IPS-20b (cell line): ENCODE measurements around the gene TTC7B.
"Not testable (repeated sequence)": the region's sequence is repeated elsewhere in the genome, so short reads cannot be mapped to it uniquely, and the experiment has no call there.

Experiments used
- H3K27ac ChIP-seq: one replicate; pipeline ENCODE4 v1.5.1; 2013; ENCODE audit warnings: low read length
- H3K27me3 ChIP-seq: 2 replicates; pipeline ENCODE4 v1.6.1; 2013; ENCODE audit warnings: mild to moderate bottlenecking, low read length, inconsistent platforms; ENCODE audit not compliant: insufficient read depth
- H3K36me3 ChIP-seq: 2 replicates; pipeline ENCODE4 v1.6.1; 2013; ENCODE audit warnings: low read depth, mild to moderate bottlenecking, inconsistent platforms, low read length, moderate library complexity; ENCODE audit not compliant: insufficient read depth
- H3K4me1 ChIP-seq: 2 replicates; pipeline ENCODE4 v1.6.1; 2013; ENCODE audit warnings: mild to moderate bottlenecking, control low read depth, inconsistent platforms, low read length, moderate library complexity; ENCODE audit not compliant: insufficient read depth
- H3K4me3 ChIP-seq: 2 replicates; pipeline ENCODE4 v1.5.1; 2013; ENCODE audit warnings: mild to moderate bottlenecking, low read length, inconsistent platforms
- H3K9ac ChIP-seq: 2 replicates; pipeline ENCODE4 v1.6.1; 2013; ENCODE audit warnings: low read depth, mild to moderate bottlenecking, inconsistent platforms, low read length, moderate library complexity
- H3K9me3 ChIP-seq: 2 replicates; pipeline ENCODE4 v1.6.1; 2013; ENCODE audit warnings: mild to moderate bottlenecking, low read depth, low read length, inconsistent platforms; ENCODE audit not compliant: insufficient read depth

TTC7B gene, protein sequence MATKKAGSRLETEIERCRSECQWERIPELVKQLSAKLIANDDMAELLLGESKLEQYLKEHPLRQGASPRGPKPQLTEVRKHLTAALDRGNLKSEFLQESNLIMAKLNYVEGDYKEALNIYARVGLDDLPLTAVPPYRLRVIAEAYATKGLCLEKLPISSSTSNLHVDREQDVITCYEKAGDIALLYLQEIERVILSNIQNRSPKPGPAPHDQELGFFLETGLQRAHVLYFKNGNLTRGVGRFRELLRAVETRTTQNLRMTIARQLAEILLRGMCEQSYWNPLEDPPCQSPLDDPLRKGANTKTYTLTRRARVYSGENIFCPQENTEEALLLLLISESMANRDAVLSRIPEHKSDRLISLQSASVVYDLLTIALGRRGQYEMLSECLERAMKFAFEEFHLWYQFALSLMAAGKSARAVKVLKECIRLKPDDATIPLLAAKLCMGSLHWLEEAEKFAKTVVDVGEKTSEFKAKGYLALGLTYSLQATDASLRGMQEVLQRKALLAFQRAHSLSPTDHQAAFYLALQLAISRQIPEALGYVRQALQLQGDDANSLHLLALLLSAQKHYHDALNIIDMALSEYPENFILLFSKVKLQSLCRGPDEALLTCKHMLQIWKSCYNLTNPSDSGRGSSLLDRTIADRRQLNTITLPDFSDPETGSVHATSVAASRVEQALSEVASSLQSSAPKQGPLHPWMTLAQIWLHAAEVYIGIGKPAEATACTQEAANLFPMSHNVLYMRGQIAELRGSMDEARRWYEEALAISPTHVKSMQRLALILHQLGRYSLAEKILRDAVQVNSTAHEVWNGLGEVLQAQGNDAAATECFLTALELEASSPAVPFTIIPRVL

DNA sequence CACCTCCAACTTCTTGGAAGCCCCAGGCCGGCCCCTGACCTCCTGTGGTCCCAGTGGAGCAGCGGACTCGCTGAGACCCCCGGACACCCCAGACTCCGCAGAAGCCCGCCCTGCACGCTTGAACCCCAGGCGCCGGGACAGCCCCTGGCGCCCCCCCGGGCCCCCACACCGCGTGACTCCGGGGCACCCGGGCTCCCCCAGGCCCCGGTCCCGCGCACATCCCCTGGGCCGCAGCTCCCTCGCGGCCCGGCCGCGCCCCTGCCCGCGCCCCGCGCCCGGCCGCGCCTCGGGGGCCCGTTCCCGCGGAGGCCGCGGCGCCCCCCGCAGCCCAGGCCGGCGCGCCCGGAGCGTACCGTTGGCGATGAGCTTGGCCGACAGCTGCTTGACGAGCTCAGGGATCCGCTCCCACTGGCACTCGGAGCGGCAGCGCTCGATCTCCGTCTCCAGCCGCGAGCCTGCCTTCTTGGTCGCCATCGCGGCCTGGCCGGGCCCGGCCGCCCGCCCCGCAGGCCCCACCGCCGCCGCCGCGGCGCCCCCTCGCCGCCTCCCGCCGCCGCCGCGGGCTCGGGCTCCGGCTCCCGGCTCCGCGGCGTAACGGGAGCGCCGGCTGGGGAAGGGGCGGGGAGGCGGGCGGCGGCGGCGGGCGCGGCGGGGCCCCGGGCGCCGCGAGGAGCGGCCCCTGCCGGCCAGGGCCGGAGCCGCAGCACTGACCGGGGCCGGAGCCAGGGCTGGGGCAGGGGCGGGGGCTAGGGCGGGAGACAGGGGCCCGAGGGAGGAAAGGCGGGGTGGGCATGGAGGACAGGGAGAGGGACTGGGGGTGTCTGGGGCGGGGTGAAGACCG, at the start of gene TTC7B:
TSS of gene TTC7B (minus strand) at position 609 of the 841 bp plus-strand sequence. CDS start at position 474, 135 bp downstream.
- Histone ChIP-seq H3K27ac (no peak within 1 kb of the TSS), H3K36me3 (no peaks in the 10 kb centered on the region), H3K4me1 (peaks cover 7% of the 10 kb centered on the region; the same call in 1 of the 2 replicates), H3K9ac (peak within 1 kb of the TSS; percentile 64; the same call in 1 of the 2 replicates), H3K4me3 (peak within 1 kb of the TSS; percentile 83), H3K9me3 (no peaks in the 10 kb centered on the region), H3K27me3 (peaks cover 32% of the 10 kb centered on the region)

DNA sequence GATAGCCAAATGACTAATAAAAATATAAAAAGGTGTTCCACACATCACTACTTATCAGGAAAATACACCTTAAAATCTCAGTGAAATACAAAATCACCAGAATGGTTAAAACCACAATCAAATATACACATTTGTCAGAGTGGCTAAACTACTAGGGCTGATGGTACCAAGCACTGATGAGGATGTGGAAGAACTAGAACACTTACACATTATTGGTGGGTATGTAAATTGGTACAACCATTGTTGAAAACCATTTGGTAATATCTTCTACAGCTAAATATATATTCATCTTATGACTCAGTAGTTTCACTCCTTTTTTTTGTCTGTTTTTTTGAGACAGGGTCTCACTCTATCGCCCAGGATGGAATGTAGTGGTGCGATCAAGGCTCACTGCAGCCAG, 48.5 kb upstream of the TTC7B start:
- no peaks in the 10 kb centered on the region for H3K27me3 ChIP-seq
- no peaks in the 10 kb centered on the region for H3K9me3 ChIP-seq

DNA sequence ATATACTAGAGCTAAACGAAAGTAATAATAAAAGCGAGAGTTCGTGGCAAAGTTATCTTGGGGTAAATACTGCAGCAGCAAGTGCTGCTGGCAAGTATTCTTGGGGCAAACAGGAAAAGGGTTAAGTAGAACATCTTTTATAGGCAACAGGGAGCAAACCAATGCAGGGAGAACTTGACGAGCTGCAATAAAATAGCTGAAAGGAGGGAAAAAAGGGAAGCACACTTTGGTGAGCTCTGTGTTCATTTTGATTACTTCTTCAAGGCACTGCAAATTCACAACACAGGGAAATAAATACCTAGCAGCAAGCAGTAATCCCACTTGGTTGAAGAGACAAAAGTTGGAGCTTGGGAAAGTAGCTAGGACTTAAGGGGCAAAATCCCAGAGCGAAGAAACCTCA, 42.3 kb upstream of the TTC7B start:
- Histone ChIP-seq H3K36me3 (no peaks in the 10 kb centered on the region), H3K27me3 (no peaks in the 10 kb centered on the region), H3K4me1 (no peaks in the 10 kb centered on the region), H3K9me3 (no peaks in the 10 kb centered on the region), H3K9ac (no peak overlapping the region), H3K27ac (no peak overlapping the region), H3K4me3 (no peak overlapping the region)

More for the DNA sequence above, 48.5 kb upstream of the TTC7B start:
- no peak overlapping the region for H3K9ac ChIP-seq
- no peak overlapping the region for H3K27ac ChIP-seq
- H3K36me3 ChIP-seq: no peaks in the 10 kb centered on the region
- H3K4me1 ChIP-seq: no peaks in the 10 kb centered on the region
- no peak overlapping the region for H3K4me3 ChIP-seq

DNA sequence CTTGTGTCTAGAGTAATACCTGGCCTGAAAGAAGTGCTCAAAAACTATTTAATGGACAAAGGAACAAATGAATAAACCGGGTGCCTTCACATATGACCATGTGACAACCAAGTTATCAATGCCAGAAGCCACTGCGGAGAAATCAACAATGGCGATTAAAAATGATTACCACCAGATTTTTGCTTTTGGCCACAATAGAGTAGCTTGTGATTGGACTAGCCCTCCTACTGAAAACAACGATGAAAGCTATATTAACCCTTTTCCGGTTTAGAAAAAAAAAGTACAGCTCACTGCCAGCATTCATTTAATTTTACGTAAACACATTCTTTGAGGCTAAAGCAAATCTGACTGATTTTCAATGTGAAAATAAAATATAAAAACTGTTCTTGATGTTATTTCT, 41.6 kb upstream of the TTC7B start:
- Histone ChIP-seq H3K9me3 (no peaks in the 10 kb centered on the region), H3K4me1 (no peaks in the 10 kb centered on the region), H3K9ac (no peak overlapping the region), H3K27ac (no peak overlapping the region), H3K4me3 (no peak overlapping the region), H3K36me3 (no peaks in the 10 kb centered on the region), H3K27me3 (no peaks in the 10 kb centered on the region)

DNA sequence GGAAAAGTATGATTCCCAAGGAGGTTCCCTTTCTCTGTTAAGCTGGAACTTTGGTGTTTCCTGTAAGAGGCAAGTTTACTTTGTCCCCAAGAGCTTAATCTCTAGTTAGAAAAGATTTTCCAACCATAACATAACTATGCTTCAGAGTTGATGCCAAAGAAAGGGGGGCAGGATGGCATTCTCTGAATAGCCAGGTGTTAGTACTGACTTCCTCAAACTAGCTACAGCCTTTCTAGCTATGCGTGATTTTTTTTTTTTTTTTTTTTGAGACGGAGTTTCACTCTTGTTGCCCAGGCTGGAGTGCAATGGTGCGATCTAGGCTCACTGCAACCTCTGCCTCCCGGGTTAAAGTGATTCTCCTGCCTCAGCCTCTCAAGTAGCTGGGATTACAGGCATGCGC, 39.9 kb upstream of the TTC7B start:
- not testable (repeated sequence) for H3K9me3 ChIP-seq, H3K27ac ChIP-seq, H3K4me1 ChIP-seq, H3K4me3 ChIP-seq, H3K36me3 ChIP-seq, H3K27me3 ChIP-seq, H3K9ac ChIP-seq

DNA sequence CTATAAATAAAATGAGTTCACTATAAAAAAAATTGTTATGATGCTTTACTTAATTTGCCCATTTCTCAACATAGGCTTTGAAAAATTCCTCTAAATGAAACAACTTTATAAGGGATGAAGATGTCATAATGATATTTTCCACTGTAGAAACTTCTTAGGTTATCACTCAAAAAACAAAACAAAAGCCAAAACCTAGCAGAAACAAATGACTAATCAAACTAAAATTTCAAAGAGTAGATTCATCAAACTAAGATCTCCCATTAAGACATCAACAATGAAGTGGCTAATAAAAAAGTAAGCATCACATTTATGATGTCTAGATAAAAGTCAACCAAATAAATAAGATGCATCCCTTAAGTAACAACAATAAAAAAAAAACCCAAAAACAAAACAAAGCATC, 36.9 kb upstream of the TTC7B start:
- Histone ChIP-seq H3K4me1 (peaks cover 9% of the 10 kb centered on the region; the same call in 1 of the 2 replicates), H3K27me3 (no peaks in the 10 kb centered on the region), H3K4me3 (no peak overlapping the region), H3K36me3 (no peaks in the 10 kb centered on the region), H3K27ac (no peak overlapping the region), H3K9ac (no peak overlapping the region), H3K9me3 (no peaks in the 10 kb centered on the region)

DNA sequence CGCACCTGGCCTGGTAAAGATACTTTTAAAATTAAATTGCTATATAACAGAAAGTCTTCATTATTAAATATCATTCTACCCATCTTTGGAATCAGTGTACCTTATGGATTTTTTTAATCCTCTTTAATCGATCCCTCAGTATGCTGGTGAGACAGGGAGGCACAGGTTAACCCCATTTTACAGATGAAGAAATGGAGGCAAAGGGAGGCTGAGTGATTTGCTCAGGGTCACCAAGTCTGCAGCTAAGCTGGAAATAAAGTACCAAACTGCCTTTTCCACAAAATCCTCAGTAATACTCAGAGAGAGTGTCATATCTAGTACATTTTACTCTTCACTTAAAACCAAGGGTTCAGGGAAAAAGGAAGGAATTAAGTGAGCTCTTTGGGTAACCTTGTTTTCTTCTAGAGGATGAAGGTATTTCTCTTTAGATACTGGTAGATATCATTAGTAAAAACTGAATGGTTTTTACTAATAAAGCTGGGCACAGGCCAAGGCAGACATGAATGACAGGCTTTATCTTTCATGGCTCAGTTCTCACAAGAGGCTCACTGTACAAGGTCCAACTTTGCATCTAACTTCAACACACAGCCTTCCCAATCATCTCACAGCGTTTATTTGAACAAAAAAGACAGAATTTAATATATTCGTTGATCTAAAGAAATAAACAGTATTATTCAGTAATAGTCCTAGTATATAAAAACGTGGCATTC, 35.3 kb upstream of the TTC7B start:
- no peaks in the 10 kb centered on the region for H3K9me3 ChIP-seq
- H3K36me3 ChIP-seq: no peaks in the 10 kb centered on the region
- H3K4me3 ChIP-seq: no peak overlapping the region
- H3K9ac ChIP-seq: no peak overlapping the region
- H3K4me1 ChIP-seq: peaks cover 14% of the 10 kb centered on the region; the same call in 1 of the 2 replicates
- no peaks in the 10 kb centered on the region for H3K27me3 ChIP-seq
- H3K27ac ChIP-seq: no peak overlapping the region

DNA sequence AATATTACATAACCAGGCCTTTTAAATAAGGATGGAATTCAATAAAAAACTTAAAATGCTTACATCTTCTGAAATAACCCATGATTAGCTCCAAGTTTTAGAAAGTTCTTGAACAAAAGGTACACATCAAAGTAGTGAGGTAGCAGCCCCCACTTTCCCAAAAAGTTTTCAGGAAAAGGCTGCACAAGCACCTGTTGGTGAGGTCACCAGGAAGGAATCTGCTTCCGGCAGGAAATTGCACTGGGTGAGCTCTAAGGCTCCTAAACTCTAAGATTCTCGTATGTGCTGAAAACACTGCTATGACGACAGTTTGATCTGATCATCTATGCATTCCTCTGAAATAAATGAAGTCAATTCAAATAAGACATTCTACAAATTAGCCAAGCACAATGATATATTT, 34.3 kb upstream of the TTC7B start:
- Histone ChIP-seq H3K27ac (no peak overlapping the region), H3K9me3 (no peaks in the 10 kb centered on the region), H3K4me1 (peaks cover 14% of the 10 kb centered on the region; the same call in 1 of the 2 replicates), H3K9ac (no peak overlapping the region), H3K4me3 (no peak overlapping the region), H3K36me3 (no peaks in the 10 kb centered on the region), H3K27me3 (no peaks in the 10 kb centered on the region)

DNA sequence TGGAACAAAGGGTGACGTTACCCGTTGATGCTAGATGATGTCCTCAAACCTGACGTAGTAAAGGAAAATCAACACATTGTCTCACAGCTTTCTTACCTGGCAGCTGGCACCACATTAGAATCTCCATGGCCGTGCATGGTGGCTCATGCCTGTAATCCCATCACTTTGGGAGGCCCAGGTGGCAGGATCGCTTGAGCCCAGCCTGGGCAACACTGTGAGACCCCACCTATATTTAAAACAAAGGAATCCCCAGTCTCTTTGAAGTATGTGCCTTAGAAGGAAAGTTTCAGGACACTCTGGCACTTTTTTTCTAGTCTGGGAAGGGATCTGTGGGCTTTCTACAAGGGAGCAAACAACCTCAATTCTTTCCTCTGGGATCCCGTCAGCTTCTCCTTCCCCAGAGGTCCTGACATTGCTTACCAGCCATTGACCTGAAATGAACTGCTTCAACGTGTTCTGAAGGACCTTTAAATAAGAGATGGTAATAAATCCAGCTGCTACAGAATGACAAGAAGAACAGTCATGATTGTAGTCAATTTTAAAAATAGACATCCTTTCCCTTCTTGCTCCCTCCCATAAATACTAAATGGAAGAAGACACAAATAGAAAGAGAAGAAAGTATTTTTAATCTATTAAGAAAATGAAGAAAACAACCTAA, 33.7 kb upstream of the TTC7B start:
- H3K4me1 ChIP-seq: peaks cover 14% of the 10 kb centered on the region; the same call in 1 of the 2 replicates
- no peaks in the 10 kb centered on the region for H3K27me3 ChIP-seq
- H3K9ac ChIP-seq: no peak overlapping the region
- H3K4me3 ChIP-seq: no peak overlapping the region
- H3K27ac ChIP-seq: no peak overlapping the region
- H3K9me3 ChIP-seq: no peaks in the 10 kb centered on the region
- no peaks in the 10 kb centered on the region for H3K36me3 ChIP-seq

DNA sequence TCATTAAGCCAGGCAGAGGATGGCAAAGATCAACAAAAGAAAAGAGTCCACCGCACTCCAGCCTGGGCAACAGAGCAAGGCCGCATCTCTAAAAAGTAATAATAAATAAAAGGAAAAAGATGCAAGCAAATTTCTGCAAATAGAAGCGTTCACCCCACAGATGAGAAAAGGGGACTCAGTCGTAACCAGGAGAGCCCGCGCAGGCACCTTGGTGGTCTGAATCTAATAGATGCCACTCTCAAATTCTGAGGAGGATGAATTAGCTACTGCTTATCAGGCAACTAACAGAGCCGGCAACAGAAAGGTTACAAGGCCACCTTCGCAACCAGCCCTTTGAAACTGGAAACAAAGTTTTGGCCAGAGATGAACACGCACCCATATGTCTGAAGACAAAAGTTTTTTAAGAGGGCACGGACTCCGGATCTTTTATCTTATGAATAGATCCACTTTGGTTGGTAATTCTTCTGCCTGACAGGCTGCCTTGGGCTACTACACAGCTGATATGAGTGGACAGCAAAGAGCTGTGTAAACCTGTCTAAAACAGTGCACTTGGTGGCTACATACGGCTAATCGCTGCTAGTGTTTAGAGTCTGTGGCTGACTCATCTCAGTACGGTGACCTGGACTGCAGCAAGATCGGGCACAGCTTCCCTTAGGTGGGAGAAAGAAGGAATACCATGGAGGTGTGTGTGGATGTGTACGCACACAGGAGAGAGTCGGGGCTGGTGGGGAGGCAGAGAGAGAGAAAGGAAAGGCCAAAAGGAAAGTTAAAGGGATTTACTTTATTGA, 32.9 kb upstream of the TTC7B start:
- Histone ChIP-seq H3K4me3 (no peak overlapping the region), H3K9ac (no peak overlapping the region), H3K4me1 (peaks cover 14% of the 10 kb centered on the region; the same call in 1 of the 2 replicates), H3K9me3 (no peaks in the 10 kb centered on the region), H3K27ac (no peak overlapping the region), H3K36me3 (no peaks in the 10 kb centered on the region), H3K27me3 (no peaks in the 10 kb centered on the region)
